Effector memory CD4-positive, alpha-beta T cell (primary cell): Measurements from ENCODE around the gene CNNM2.

Experiments
- DNase-seq, 3 donors: peaks; one replicate each; pipeline ENCODE4 v3.0.0-alpha.2; 2020
- H3K27ac ChIP-seq: 2 replicates; pipeline ENCODE4 v1.7.0; 2013; ENCODE audit warnings: mild to moderate bottlenecking, low read length, moderate library complexity; ENCODE audit not compliant: insufficient read depth, poor library complexity, severe bottlenecking
- H3K27me3 ChIP-seq: replicated peaks from 2 replicates; pipeline ENCODE4 v1.7.0; 2013; ENCODE audit warnings: mild to moderate bottlenecking, low read length; ENCODE audit not compliant: insufficient read depth, control insufficient read depth, poor library complexity, severe bottlenecking
- H3K36me3 ChIP-seq: 2 replicates; pipeline ENCODE4 v1.7.0; 2013; ENCODE audit warnings: mild to moderate bottlenecking, low read length, moderate library complexity; ENCODE audit not compliant: control insufficient read depth, insufficient read depth
- H3K4me1 ChIP-seq: 2 replicates; pipeline ENCODE4 v1.7.0; 2013; ENCODE audit warnings: low read length, mild to moderate bottlenecking; ENCODE audit not compliant: control insufficient read depth, insufficient read depth, poor library complexity, severe bottlenecking
- H3K4me3 ChIP-seq: 2 replicates; pipeline ENCODE4 v1.7.0; 2013; ENCODE audit warnings: low read length, low read depth, mild to moderate bottlenecking; ENCODE audit not compliant: insufficient read depth, poor library complexity, severe bottlenecking
- H3K9me3 ChIP-seq: 2 replicates; pipeline ENCODE4 v1.7.0; 2013; ENCODE audit warnings: mild to moderate bottlenecking, low read length, moderate library complexity; ENCODE audit not compliant: control insufficient read depth

The CNNM2 gene

GRCh38 chr10:103013416-103013815, 95.3 kb downstream of the CNNM2 start:
- Histone ChIP-seq H3K27ac (no peak overlapping the region), H3K4me3 (no peak overlapping the region), H3K9me3 (no peaks in the 10 kb centered on the region), H3K27me3 (no peaks in the 10 kb centered on the region), H3K36me3 (no peaks in the 10 kb centered on the region), H3K4me1 (no peaks in the 10 kb centered on the region)
- DNase-seq = no peak

- H3K27ac ChIP-seq = no peak overlapping the region
- no peaks in the 10 kb centered on the region for H3K27me3 ChIP-seq
- no peaks in the 10 kb centered on the region for H3K36me3 ChIP-seq
- no peaks in the 10 kb centered on the region for H3K4me1 ChIP-seq
- H3K9me3 ChIP-seq = no peaks in the 10 kb centered on the region
- no peak overlapping the region for H3K4me3 ChIP-seq
- no peak for DNase-seq
These were observed 101.3 kb downstream of the CNNM2 start for GRCh38 chr10:103019425-103019824.

DNA sequence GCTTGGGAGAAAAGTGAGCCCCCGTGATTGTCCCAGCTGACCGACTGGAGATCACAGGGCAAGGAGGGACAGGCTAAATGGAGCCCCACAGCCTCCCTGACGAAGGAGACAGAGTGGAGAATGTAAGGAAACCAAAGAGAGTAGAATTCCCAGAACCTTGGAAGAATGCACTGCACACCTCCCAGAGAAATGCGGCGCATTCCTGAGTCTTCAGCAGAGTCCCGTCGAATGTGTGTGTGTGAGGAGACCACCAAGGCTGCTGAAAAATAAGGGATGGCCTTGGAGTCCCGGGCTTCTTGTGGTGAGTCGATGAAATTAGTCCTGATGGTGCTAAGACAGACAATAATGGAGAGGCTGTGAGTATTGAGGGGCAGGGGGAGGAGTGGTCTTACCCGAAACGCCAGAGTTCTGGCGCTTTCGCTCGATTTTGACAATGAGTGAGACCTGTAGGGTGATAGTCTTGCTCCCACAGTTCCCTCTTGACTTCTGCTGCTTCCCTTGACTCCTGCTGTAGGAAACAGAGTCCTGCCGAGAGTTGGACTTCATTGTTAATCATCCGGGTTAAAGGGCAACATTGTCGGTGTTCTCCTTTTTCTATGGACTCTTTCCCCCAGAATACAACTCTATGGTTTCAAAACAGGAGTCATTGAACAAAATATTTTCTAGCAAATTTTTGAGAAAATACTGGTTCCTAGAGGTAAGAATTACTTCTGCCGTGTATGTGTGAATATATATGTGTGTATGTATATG, 103.2 kb downstream of the CNNM2 start:
- DNase-seq = no peak
- no peak overlapping the region for H3K4me3 ChIP-seq
- no peaks in the 10 kb centered on the region for H3K27me3 ChIP-seq
- no peaks in the 10 kb centered on the region for H3K36me3 ChIP-seq
- H3K4me1 ChIP-seq = no peaks in the 10 kb centered on the region
- H3K27ac ChIP-seq = no peak overlapping the region
- no peaks in the 10 kb centered on the region for H3K9me3 ChIP-seq

DNA sequence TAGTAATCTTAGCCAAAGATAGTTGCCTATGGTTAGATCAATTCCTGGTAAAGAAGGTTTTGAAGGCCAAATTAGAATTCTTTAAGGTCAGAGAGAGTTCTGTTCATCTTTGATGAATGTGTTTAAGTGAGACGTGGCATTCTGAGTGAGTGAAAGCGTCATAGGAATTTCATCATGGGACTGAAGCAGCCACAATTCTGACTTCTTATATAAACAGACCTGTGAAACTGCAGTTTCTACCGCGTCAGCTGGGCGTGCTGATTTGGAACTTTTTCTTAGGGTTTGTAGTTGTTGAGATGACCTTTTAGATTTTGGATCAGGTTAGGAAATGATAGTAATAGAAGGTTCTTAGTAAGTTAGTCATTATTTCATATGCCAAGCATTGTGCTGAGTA, 103.8 kb downstream of the CNNM2 start:
- no peaks in the 10 kb centered on the region for H3K27me3 ChIP-seq
- H3K27ac ChIP-seq = no peak overlapping the region
- H3K9me3 ChIP-seq = no peaks in the 10 kb centered on the region
- no peaks in the 10 kb centered on the region for H3K36me3 ChIP-seq
- no peak for DNase-seq
- H3K4me3 ChIP-seq = no peak overlapping the region
- no peaks in the 10 kb centered on the region for H3K4me1 ChIP-seq

DNA sequence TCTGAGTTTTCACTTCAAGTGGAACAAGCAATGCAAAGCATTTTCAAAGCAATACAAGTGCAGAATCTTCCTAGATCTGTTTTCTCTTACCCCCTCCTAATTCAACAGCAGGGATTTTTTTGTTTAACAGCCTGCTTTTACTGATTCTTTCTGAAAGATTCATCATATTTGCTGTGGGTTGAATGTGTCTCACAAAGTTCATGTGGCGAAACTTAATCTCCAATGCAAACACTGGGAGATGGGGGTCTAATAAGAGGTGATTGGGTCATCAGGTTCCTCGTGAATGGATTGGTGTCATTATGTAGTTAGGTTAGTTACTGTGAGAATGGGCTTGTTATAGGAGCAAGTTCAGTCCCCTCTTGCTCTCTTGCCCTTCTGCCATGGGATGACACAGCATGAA, 107.6 kb downstream of the CNNM2 start:
- Histone ChIP-seq H3K4me1 (no peaks in the 10 kb centered on the region), H3K36me3 (no peaks in the 10 kb centered on the region), H3K9me3 (no peaks in the 10 kb centered on the region), H3K4me3 (no peak overlapping the region), H3K27ac (no peak overlapping the region), H3K27me3 (no peaks in the 10 kb centered on the region)
- DNase-seq = no peak

GRCh38 chr10:103038570-103038969, 120.5 kb downstream of the CNNM2 start:
- H3K27ac ChIP-seq = no peak overlapping the region
- H3K4me3 ChIP-seq = no peak overlapping the region
- H3K4me1 ChIP-seq = no peaks in the 10 kb centered on the region
- no peaks in the 10 kb centered on the region for H3K27me3 ChIP-seq
- H3K9me3 ChIP-seq = no peaks in the 10 kb centered on the region
- DNase-seq = no peak
- no peaks in the 10 kb centered on the region for H3K36me3 ChIP-seq

DNA sequence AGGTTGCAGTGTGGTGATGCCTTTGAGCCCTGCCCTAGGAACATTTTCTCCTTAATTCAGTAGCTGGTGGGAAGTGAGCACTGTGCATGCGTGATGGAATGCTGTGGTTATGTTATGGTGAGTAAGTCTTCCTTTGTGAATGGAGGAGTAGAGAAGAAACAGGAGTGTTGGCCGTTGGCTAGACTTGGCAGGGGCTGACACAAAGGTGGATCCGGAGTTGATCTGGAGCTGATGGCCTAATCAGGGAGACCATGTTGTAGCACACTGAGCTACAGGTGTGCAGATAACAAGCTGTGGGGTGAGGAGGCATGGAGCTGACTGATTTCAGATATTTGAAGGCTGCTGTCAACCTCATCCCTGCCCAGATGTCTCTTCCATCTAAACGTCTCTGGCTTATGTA, 122.3 kb downstream of the CNNM2 start:
- Histone ChIP-seq H3K27ac (no peak overlapping the region), H3K9me3 (no peaks in the 10 kb centered on the region), H3K4me3 (no peak overlapping the region), H3K36me3 (no peaks in the 10 kb centered on the region), H3K4me1 (no peaks in the 10 kb centered on the region), H3K27me3 (no peaks in the 10 kb centered on the region)
- DNase-seq = no peak

DNA sequence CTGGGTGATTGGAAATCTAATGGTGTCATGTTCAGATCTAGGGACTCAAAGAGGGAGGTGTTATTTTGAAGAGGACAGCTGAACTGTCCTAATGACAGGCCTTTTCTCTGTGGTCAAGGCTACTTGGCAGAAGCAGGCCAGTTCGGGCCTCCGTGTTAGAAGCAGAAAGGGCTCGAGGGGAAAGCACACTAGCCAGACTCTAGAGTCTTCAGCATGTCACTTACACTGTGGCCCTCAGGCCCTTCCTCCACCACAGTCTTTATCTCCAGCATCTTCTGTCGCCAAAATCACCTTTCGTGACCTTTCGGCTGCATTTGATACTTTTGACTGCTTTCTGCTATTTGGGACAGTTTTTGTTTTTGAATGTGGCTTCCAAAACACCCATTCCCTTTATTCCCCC, 123.3 kb downstream of the CNNM2 start:
- no peaks in the 10 kb centered on the region for H3K36me3 ChIP-seq
- H3K4me3 ChIP-seq = no peak overlapping the region
- H3K27me3 ChIP-seq = no peaks in the 10 kb centered on the region
- H3K27ac ChIP-seq = no peak overlapping the region
- no peaks in the 10 kb centered on the region for H3K4me1 ChIP-seq
- H3K9me3 ChIP-seq = no peaks in the 10 kb centered on the region
- DNase-seq = no peak

DNA sequence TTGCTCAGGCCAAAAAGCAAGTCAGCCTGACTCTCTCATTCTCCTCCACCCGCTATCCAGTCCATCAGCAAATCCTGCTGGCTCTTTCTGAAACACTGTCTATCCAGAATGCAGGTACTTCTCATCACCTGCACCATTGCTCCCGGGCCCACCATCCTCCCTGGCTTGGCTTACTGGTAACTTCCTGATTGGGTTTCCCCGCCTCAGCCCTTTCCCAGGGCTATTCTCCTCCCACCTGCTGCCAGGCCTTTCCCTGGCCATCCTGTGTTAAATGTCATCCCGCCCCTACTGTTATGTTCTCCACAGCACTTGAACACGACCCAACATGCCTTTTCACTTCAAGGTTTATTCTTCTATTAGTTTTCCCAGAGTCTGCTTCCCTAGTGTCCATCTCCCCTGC, 124.0 kb downstream of the CNNM2 start:
- no peak for DNase-seq
- no peak overlapping the region for H3K4me3 ChIP-seq
- no peaks in the 10 kb centered on the region for H3K9me3 ChIP-seq
- H3K36me3 ChIP-seq = no peaks in the 10 kb centered on the region
- no peak overlapping the region for H3K27ac ChIP-seq
- H3K27me3 ChIP-seq = no peaks in the 10 kb centered on the region
- H3K4me1 ChIP-seq = no peaks in the 10 kb centered on the region

DNA sequence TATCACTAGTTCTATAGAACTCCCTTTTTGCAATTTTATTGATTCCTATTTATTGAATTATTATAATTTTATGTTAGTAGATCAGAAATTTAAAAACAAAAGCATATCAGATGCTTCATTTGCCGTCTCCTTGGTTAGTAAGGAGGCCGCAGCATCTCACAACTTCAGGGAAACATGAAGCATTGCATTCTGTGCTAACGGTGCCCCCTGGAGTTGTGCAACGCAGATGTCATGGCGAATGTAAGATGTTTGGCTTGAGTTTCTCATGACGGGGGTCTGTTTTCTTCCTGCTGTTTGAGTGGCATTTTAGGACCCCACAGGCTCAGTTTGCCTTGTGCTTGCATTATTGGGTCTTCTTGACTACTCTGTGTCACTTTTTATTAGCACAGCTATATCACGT, 124.8 kb downstream of the CNNM2 start:
- H3K27me3 ChIP-seq = no peaks in the 10 kb centered on the region
- DNase-seq = no peak
- no peaks in the 10 kb centered on the region for H3K36me3 ChIP-seq
- H3K4me1 ChIP-seq = no peaks in the 10 kb centered on the region
- H3K27ac ChIP-seq = no peak overlapping the region
- H3K9me3 ChIP-seq = no peaks in the 10 kb centered on the region
- no peak overlapping the region for H3K4me3 ChIP-seq
